GM23338 (cell line): ENCODE measurements around the gene CHMP1B. TPM values are rescaled to one million over a fixed set of nuclear protein-coding genes. Genes with fewer than 3 reads are reported as not detected.

ENCODE experiments used
- ATAC-seq: fragments of 200-7000 bp; cut with Tn5 transposase; 3 replicates; pipeline ENCODE4 v1.9.1; 2020
- DNase-seq: peaks from one replicate; pipeline ENCODE4 v3.0.0-alpha.2; 2015; ENCODE audit warnings: low spot score
- H2AFZ ChIP-seq: fragments of 200-600 bp; sonication (generic); 2 replicates; pipeline ENCODE4 v1.8.0; 2016; ENCODE audit warnings: antibody characterized with exemption, mild to moderate bottlenecking, moderate library complexity
- H3F3A ChIP-seq: fragments of 200-600 bp; sonication (generic); replicated peaks from 2 replicates; pipeline ENCODE4 v1.8.0; 2017; ENCODE audit warnings: antibody characterized with exemption, mixed run types, low read depth
- H3K27ac ChIP-seq: fragments of 200-600 bp; sonication (generic); 2 replicates; pipeline ENCODE4 v1.6.1; 2016; ENCODE audit warnings: low read depth
- H3K27me3 ChIP-seq: fragments of 200-600 bp; sonication (generic); 2 replicates; pipeline ENCODE4 v1.8.0; 2016; ENCODE audit warnings: mild to moderate bottlenecking, mixed run types, moderate library complexity; ENCODE audit not compliant: insufficient read depth
- H3K36me3 ChIP-seq: fragments of 200-600 bp; sonication (generic); 2 replicates; pipeline ENCODE4 v1.8.0; 2016; ENCODE audit warnings: mild to moderate bottlenecking; ENCODE audit not compliant: insufficient read depth
- H3K4me1 ChIP-seq: fragments of 200-600 bp; sonication (generic); 2 replicates; pipeline ENCODE4 v1.8.0; 2016; ENCODE audit warnings: mild to moderate bottlenecking, moderate library complexity; ENCODE audit not compliant: insufficient read depth
- H3K4me2 ChIP-seq: fragments of 200-600 bp; sonication (generic); 2 replicates; pipeline ENCODE4 v1.7.1; 2017; ENCODE audit warnings: mixed run types
- H3K4me3 ChIP-seq: fragments of 200-600 bp; sonication (generic); 2 replicates; pipeline ENCODE4 v1.6.1; 2016; ENCODE audit warnings: mixed run types
- H3K79me2 ChIP-seq: fragments of 200-600 bp; sonication (generic); replicated peaks from 2 replicates; pipeline ENCODE4 v1.8.0; 2017; ENCODE audit warnings: mild to moderate bottlenecking; ENCODE audit not compliant: insufficient read depth
- H3K9me2 ChIP-seq: fragments of 200-600 bp; sonication (generic); 2 replicates; pipeline ENCODE4 v1.8.0; 2017; ENCODE audit not compliant: insufficient read depth
- H4K20me1 ChIP-seq: fragments of 200-600 bp; sonication (generic); replicated peaks from 2 replicates; pipeline ENCODE4 v1.8.0; 2017; ENCODE audit warnings: mild to moderate bottlenecking; ENCODE audit not compliant: insufficient read depth
- H3K27ac Mint-ChIP-seq: 2 replicates; pipeline ENCODE4 v1.8.0; 2020; ENCODE audit warnings: inconsistent platforms, mild to moderate bottlenecking, moderate library complexity, mixed read lengths
- H3K27me3 Mint-ChIP-seq: 3 replicates; pipeline ENCODE4 v1.8.0; 2022; ENCODE audit warnings: low read depth, mild to moderate bottlenecking, moderate library complexity, mixed read lengths, inconsistent platforms; ENCODE audit not compliant: insufficient read depth, poor library complexity
- H3K36me3 Mint-ChIP-seq: 3 replicates; pipeline ENCODE4 v1.8.0; 2021; ENCODE audit warnings: low read depth, mild to moderate bottlenecking, inconsistent platforms, moderate library complexity, mixed read lengths
- H3K4me1 Mint-ChIP-seq: 3 replicates; pipeline ENCODE4 v1.8.0; 2020; ENCODE audit warnings: mild to moderate bottlenecking, inconsistent platforms, mixed read lengths
- H3K4me3 Mint-ChIP-seq: 3 replicates; pipeline ENCODE4 v1.8.0; 2021; ENCODE audit warnings: moderate library complexity, mild to moderate bottlenecking, inconsistent platforms, mixed read lengths
- H3K9me3 Mint-ChIP-seq: 3 replicates; pipeline ENCODE4 v1.8.0; 2020; ENCODE audit warnings: moderate library complexity, mild to moderate bottlenecking, inconsistent platforms, mixed read lengths
- CREB1 ChIP-seq: fragments of 250-450 bp; sonication (Bioruptor Pico); IDR thresholded peaks from 2 replicates; pipeline ENCODE4 v1.5.0; 2020; ENCODE audit warnings: low read depth, mild to moderate bottlenecking, moderate library complexity
- CTCF ChIP-seq, 2 experiments: fragments of 200-600 bp in 1 of 2; sonication (generic) in 1 of 2; conservative IDR thresholded peaks; 2 replicates each; pipeline versions ENCODE4 v1.5.1 to v1.6.1; 2016 to 2017; ENCODE audit warnings: antibody characterized with exemption in 2 of 2, low read depth in 2 of 2, mild to moderate bottlenecking in 2 of 2, moderate library complexity in 1 of 2
- ETS1 ChIP-seq: IDR thresholded peaks from 2 replicates; pipeline ENCODE4 v1.6.1; 2016; ENCODE audit warnings: antibody characterized with exemption
- EZH2 ChIP-seq: fragments of 200-600 bp; sonication (generic); IDR thresholded peaks from one replicate; pipeline ENCODE4 v1.8.0; 2017; ENCODE audit warnings: antibody characterized with exemption, mild to moderate bottlenecking, low read depth; ENCODE audit not compliant: unreplicated experiment
- EZH2phosphoT487 ChIP-seq: fragments of 200-600 bp; sonication (generic); IDR thresholded peaks from one replicate; pipeline ENCODE4 v1.8.1; 2018; ENCODE audit warnings: antibody characterized with exemption; ENCODE audit not compliant: unreplicated experiment
- JUNB ChIP-seq: IDR thresholded peaks from one replicate; pipeline ENCODE4 v1.6.1; 2016; ENCODE audit warnings: antibody characterized with exemption; ENCODE audit not compliant: unreplicated experiment
- NANOG ChIP-seq: IDR thresholded peaks from 2 replicates; pipeline ENCODE4 v1.6.1; 2016; ENCODE audit warnings: antibody characterized with exemption, borderline replicate concordance
- POLR2AphosphoS5 ChIP-seq: IDR thresholded peaks from 2 replicates; pipeline ENCODE4 v1.6.1; 2016; ENCODE audit warnings: antibody characterized with exemption, low read depth
- REST ChIP-seq: IDR thresholded peaks from one replicate; pipeline ENCODE4 v1.6.1; 2018; ENCODE audit warnings: antibody characterized with exemption; ENCODE audit not compliant: unreplicated experiment
- STAT1 ChIP-seq: IDR thresholded peaks from one replicate; pipeline ENCODE4 v1.6.1; 2016; ENCODE audit warnings: antibody characterized with exemption; ENCODE audit not compliant: unreplicated experiment
- ZNF114 ChIP-seq: fragments of 250-450 bp; sonication (Bioruptor Pico); IDR thresholded peaks from 2 replicates; pipeline ENCODE4 v1.5.0; 2020; ENCODE audit warnings: mild to moderate bottlenecking, moderate library complexity
- ZNF331 ChIP-seq: fragments of 250-450 bp; sonication (Bioruptor Pico); IDR thresholded peaks from 2 replicates; pipeline ENCODE4 v1.5.0; 2020; ENCODE audit warnings: low read depth, mild to moderate bottlenecking, moderate library complexity
- ZNF462 ChIP-seq: fragments of 250-450 bp; sonication (Bioruptor Pico); IDR thresholded peaks from 2 replicates; pipeline ENCODE4 v1.5.0; 2020; ENCODE audit warnings: mild to moderate bottlenecking, moderate library complexity
- polyA plus RNA-seq: library from polyadenylated mRNA; unstranded; fragments of >200 nt; fragmentation: Nextera tagmentation; extraction: Ambion mirVana; gene quantifications from 2 replicates; pipeline ENCODE4 v1.2.1, GENCODE V29; 2016
- total RNA-seq: library from RNA; depleted of rRNA; stranded (reverse); fragments of >200 nt; shearing (Covaris generic); gene quantifications from 2 replicates; pipeline ENCODE4 v1.2.3, GENCODE V29; 2014

Gene CHMP1B
- total and polyA plus RNA-seq, 2 experiments from 2014 or later = 41.8 to 52.1 TPM

- peaks cover 26% of the 10 kb centered on the region; the same call in 2 of the 3 replicates for H3K36me3 Mint-ChIP-seq
- DNase-seq (no peak), ATAC-seq (no peak)
- Histone ChIP-seq H3K4me2 (no peak overlapping the region), H3F3A (no peaks in the 10 kb centered on the region), H3K4me1 (no peaks in the 10 kb centered on the region), H2AFZ (no peak overlapping the region), H3K9me2 (no peaks in the 10 kb centered on the region), H4K20me1 (no peaks in the 10 kb centered on the region), H3K27ac (no peak overlapping the region), H3K36me3 (peaks cover 8% of the 10 kb centered on the region; the same call in 1 of the 2 replicates), H3K79me2 (no peaks in the 10 kb centered on the region), H3K27me3 (no peaks in the 10 kb centered on the region), H3K4me3 (no peak overlapping the region)
- H3K27ac Mint-ChIP-seq = no peak overlapping the region
- TF ChIP-seq ZNF114 (CRISPR knock-in tag) (no peak), REST (no peak), ZNF331 (no peak), ZNF462 (CRISPR knock-in tag) (no peak), NANOG (no peak), STAT1 (no peak), CTCF (conservative IDR thresholded peaks at IDR 0.05; ENCODE audit: low read depth in 2 of 2) (no peak), EZH2phosphoT487 (no peak), JUNB (no peak), POLR2AphosphoS5 (no peak), CREB1 (CRISPR knock-in tag) (no peak), EZH2 (no peak), ETS1 (no peak)
- H3K9me3 Mint-ChIP-seq = no peaks in the 10 kb centered on the region
- peaks cover 6% of the 10 kb centered on the region for H3K4me1 Mint-ChIP-seq
- H3K4me3 Mint-ChIP-seq = no peak overlapping the region
- peaks cover 4% of the 10 kb centered on the region for H3K27me3 Mint-ChIP-seq
Observed at GRCh38 chr18:11891737-11892136, 40.5 kb downstream of the CHMP1B start.
